DND-41 (cell line): Measurements from ENCODE around the gene CEP350.

Experiments
- ATAC-seq: fragments of 200-7000 bp; cut with Tn5 transposase; 3 replicates; pipeline ENCODE4 v1.9.1; 2021; ENCODE audit warnings: low read depth; ENCODE audit not compliant: insufficient read depth
- DNase-seq: peaks from one replicate; pipeline ENCODE4 v3.0.0-alpha.2; 2020
- H2AFZ ChIP-seq: 2 replicates; pipeline ENCODE4 v1.6.0; 2012; ENCODE audit warnings: low read depth, low read length
- H3K27ac ChIP-seq: 2 replicates; pipeline ENCODE4 v1.5.1; 2012; ENCODE audit warnings: low read length, inconsistent platforms
- H3K27me3 ChIP-seq: fragments of 200-600 bp; sonication (generic); 2 replicates; pipeline ENCODE4 v1.6.0; 2012; ENCODE audit warnings: low read length, mild to moderate bottlenecking, inconsistent platforms; ENCODE audit not compliant: insufficient read depth, poor library complexity
- H3K36me3 ChIP-seq: 2 replicates; pipeline ENCODE4 v1.5.1; 2012; ENCODE audit warnings: low read length, inconsistent platforms; ENCODE audit not compliant: insufficient read depth
- H3K4me1 ChIP-seq: 2 replicates; pipeline ENCODE4 v1.5.1; 2012; ENCODE audit warnings: mild to moderate bottlenecking, low read length; ENCODE audit not compliant: insufficient read depth
- H3K4me2 ChIP-seq: 2 replicates; pipeline ENCODE4 v1.6.0; 2012; ENCODE audit warnings: mild to moderate bottlenecking, moderate library complexity, low read length, inconsistent platforms; ENCODE audit not compliant: insufficient read depth
- H3K4me3 ChIP-seq, 2 experiments: fragments of 200-600 bp in 1 of 2; shearing (Covaris generic) in 1 of 2; 2 replicates each; pipeline ENCODE4 v1.5.1; 2012 to 2016; ENCODE audit warnings: inconsistent platforms in 2 of 2, low read length in 2 of 2, mild to moderate bottlenecking in 2 of 2, low read depth in 1 of 2, moderate library complexity in 1 of 2
- H3K79me2 ChIP-seq: 2 replicates; pipeline ENCODE4 v1.6.0; 2012; ENCODE audit warnings: low read length, inconsistent platforms; ENCODE audit not compliant: insufficient read depth
- H3K9ac ChIP-seq: 2 replicates; pipeline ENCODE4 v1.6.0; 2012; ENCODE audit warnings: low read depth, mild to moderate bottlenecking, inconsistent platforms, low read length, moderate library complexity
- H3K9me3 ChIP-seq: 2 replicates; pipeline ENCODE4 v1.5.1; 2012; ENCODE audit warnings: low read length, moderate library complexity, mild to moderate bottlenecking, inconsistent platforms; ENCODE audit not compliant: insufficient read depth, severe bottlenecking
- H4K20me1 ChIP-seq: 2 replicates; pipeline ENCODE4 v1.6.0; 2012; ENCODE audit warnings: low read length; ENCODE audit not compliant: insufficient read depth
- EZH2 ChIP-seq: IDR thresholded peaks from 3 replicates; pipeline ENCODE4 v1.6.1; 2012; ENCODE audit warnings: borderline replicate concordance, low read depth, mild to moderate bottlenecking, moderate library complexity, low read length, inconsistent platforms; ENCODE audit not compliant: severe bottlenecking
- TF ChIP-seq, protein P1 (sequence below): IDR thresholded peaks from 2 replicates; pipeline ENCODE4 v1.5.1; 2012; ENCODE audit warnings: borderline replicate concordance, low read length, moderate library complexity, mild to moderate bottlenecking; ENCODE audit not compliant: poor library complexity, severe bottlenecking; ENCODE audit errors: extremely low read depth

The CEP350 gene

DNA sequence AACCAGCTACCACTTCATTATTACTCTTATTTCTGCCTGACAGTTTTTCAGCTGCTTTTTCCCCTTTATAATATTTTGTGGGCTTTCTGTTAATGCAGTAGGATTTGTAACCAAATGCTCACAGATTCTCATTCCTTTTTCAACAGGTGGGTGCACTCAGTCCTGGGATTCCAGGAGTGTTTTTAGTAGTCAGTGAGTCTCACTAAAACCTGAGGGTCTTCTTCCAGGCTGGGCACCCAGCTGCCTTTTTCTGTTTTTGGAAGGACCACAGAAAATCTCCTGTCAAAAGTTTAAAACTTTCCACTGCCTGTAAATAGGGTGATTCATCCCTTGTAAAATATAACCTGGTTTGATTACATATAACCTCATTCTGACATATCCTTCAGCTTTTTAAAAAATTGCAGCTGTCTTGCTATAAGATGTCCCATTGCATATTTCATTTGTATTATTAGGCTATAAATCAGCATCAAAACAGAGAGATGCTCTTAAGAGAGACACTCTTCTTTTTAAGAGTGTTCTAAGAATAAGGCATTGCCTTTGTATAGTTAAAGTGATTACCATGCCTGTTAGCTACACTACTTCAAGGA, 16.8 kb upstream of the CEP350 start:
- H2AFZ ChIP-seq: no peak overlapping the region

DNA sequence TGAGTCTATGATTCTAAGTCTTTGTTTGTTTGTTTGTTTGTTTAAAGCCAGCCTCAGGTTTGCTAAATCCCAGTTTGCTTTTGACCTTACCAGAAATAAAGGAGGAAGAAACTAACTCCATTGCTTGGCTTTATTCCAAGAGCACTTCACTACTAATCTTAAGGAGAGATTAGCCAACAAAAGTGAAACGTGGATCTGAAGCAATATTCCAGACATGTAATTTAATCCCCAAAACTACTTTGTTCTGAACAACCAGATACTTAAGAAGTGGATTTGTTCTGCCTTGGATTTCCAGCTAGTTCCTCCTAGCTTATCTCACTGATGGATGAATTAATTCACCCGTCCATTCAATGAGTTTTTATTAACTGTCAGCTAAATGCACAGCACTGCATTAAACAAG, 15.9 kb upstream of the CEP350 start:
- H3K36me3 ChIP-seq: no peaks in the 10 kb centered on the region
- ATAC-seq (no peak), DNase-seq (no peak)
- H3K4me3 ChIP-seq: no peak overlapping the region
- no peak overlapping the region for H3K4me2 ChIP-seq
- no peak overlapping the region for H2AFZ ChIP-seq
- H3K27me3 ChIP-seq: no peaks in the 10 kb centered on the region
- H3K9me3 ChIP-seq: no peaks in the 10 kb centered on the region
- 0 out of 2 replicates have a peak, but pooled peaks cover 2% of the 10 kb centered on the region for H3K4me1 ChIP-seq
- no peak overlapping the region for H3K27ac ChIP-seq
- H3K9ac ChIP-seq: no peak overlapping the region
- H3K79me2 ChIP-seq: no peaks in the 10 kb centered on the region
- no peaks in the 10 kb centered on the region for H4K20me1 ChIP-seq
- TF ChIP-seq, protein P1, sequence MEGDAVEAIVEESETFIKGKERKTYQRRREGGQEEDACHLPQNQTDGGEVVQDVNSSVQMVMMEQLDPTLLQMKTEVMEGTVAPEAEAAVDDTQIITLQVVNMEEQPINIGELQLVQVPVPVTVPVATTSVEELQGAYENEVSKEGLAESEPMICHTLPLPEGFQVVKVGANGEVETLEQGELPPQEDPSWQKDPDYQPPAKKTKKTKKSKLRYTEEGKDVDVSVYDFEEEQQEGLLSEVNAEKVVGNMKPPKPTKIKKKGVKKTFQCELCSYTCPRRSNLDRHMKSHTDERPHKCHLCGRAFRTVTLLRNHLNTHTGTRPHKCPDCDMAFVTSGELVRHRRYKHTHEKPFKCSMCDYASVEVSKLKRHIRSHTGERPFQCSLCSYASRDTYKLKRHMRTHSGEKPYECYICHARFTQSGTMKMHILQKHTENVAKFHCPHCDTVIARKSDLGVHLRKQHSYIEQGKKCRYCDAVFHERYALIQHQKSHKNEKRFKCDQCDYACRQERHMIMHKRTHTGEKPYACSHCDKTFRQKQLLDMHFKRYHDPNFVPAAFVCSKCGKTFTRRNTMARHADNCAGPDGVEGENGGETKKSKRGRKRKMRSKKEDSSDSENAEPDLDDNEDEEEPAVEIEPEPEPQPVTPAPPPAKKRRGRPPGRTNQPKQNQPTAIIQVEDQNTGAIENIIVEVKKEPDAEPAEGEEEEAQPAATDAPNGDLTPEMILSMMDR: no peak
- no peak for TF ChIP-seq EZH2

More for the DNA sequence above, 16.8 kb upstream of the CEP350 start:
- no peak overlapping the region for H3K4me2 ChIP-seq
- no peak for DNase-seq
- TF ChIP-seq, protein P1: no peak
- no peak for TF ChIP-seq EZH2
- no peaks in the 10 kb centered on the region for H3K9me3 ChIP-seq
- H4K20me1 ChIP-seq: no peaks in the 10 kb centered on the region
- no peak for ATAC-seq
- H3K27me3 ChIP-seq: no peaks in the 10 kb centered on the region
- no peak overlapping the region for H3K9ac ChIP-seq
- H3K79me2 ChIP-seq: no peaks in the 10 kb centered on the region
- no peak overlapping the region for H3K4me3 ChIP-seq
- H3K36me3 ChIP-seq: no peaks in the 10 kb centered on the region
- 0 out of 2 replicates have a peak, but pooled peaks cover 2% of the 10 kb centered on the region for H3K4me1 ChIP-seq
- no peak overlapping the region for H3K27ac ChIP-seq

DNA sequence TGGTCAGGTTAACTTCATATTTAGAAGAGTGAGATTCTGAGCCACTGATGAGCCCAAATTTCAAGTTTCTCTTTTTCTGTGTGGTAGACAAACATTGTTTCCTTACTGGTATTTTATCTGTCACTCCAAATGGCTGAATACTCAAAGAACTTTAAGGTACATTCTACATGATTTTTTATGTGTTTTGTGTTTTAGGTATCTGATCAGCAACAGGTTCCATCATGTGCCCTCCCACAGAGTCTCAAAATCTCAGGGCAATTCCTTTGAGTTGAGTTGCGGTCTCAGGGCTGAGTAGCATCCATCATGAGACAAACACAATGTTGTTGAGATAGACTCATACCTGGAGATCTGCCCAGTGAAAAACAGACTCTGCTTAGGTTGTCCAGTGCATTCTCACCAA, 14.7 kb upstream of the CEP350 start:
- no peak overlapping the region for H3K9ac ChIP-seq
- no peak overlapping the region for H2AFZ ChIP-seq
- ATAC-seq (no peak), DNase-seq (no peak)
- H3K4me1 ChIP-seq: 0 out of 2 replicates have a peak, but pooled peaks cover 2% of the 10 kb centered on the region
- no peak overlapping the region for H3K27ac ChIP-seq
- no peaks in the 10 kb centered on the region for H3K36me3 ChIP-seq
- no peaks in the 10 kb centered on the region for H3K79me2 ChIP-seq
- no peak overlapping the region for H3K4me2 ChIP-seq
- no peaks in the 10 kb centered on the region for H3K9me3 ChIP-seq
- H4K20me1 ChIP-seq: no peaks in the 10 kb centered on the region
- H3K27me3 ChIP-seq: no peaks in the 10 kb centered on the region
- H3K4me3 ChIP-seq: no peak overlapping the region
- no peak for TF ChIP-seq EZH2
- TF ChIP-seq, protein P1: no peak

DNA sequence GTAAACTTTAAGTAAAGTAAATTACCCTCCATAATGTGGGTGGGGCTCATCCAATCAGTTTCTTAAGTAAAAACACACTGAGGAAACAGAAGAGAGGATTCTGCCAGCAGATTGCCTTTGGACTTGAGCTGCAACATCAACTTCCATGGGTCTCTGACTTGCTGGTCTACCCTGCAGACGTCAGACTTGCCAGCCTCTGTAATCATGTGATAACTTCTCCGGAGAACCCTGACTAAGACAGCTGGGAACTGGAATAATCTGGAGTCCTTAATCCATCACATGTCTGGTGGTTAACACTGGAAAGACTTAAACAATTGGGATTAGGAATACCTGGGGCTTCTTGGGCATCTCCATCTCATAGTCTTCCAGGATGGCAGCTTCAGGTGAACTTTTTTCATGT, 13.2 kb upstream of the CEP350 start:
- Histone ChIP-seq H3K27me3 (no peaks in the 10 kb centered on the region), H3K4me3 (no peak overlapping the region), H3K27ac (no peak overlapping the region), H3K79me2 (no peaks in the 10 kb centered on the region), H3K4me2 (no peak overlapping the region), H4K20me1 (no peaks in the 10 kb centered on the region), H3K9ac (no peak overlapping the region), H3K9me3 (no peaks in the 10 kb centered on the region), H2AFZ (no peak overlapping the region), H3K4me1 (0 out of 2 replicates have a peak, but pooled peaks cover 2% of the 10 kb centered on the region), H3K36me3 (no peaks in the 10 kb centered on the region)
- TF ChIP-seq, protein P1: no peak
- TF ChIP-seq EZH2: no peak
- ATAC-seq: no peak
- DNase-seq: no peak
